Gastrocnemius medialis (tissue), 4 donors: ENCODE data around the gene PLXNA2. TPM values are rescaled to one million over a fixed set of nuclear protein-coding genes. Genes with fewer than 3 reads are reported as not detected.

Source experiments
- ATAC-seq, 2 donors: fragments of 150-250 bp; one replicate each; pipeline ENCODE4 v1.9.1; 2016
- DNase-seq, 2 donors: peaks; one replicate each; pipeline ENCODE4 v3.0.0-alpha.2; 2019
- H3K27ac ChIP-seq, 4 donors: fragments of 200-600 bp; sonication (generic); 1 replicate in 1 of 4; 2 replicates in 3 of 4; pipeline ENCODE4 v1.5.1; 2016 to 2018; ENCODE audit warnings: mild to moderate bottlenecking in 2 of 4, moderate library complexity in 1 of 4
- H3K27me3 ChIP-seq, 3 donors: fragments of 200-600 bp; sonication (generic) in 2 of 3; 1 replicate in 1 of 3; 2 replicates in 2 of 3; pipeline versions ENCODE4 v1.5.1 to v1.6.0; 2016 to 2019; ENCODE audit warnings: mild to moderate bottlenecking in 1 of 3, moderate library complexity in 1 of 3
- H3K36me3 ChIP-seq, 2 donors: fragments of 200-600 bp; sonication (generic) in 1 of 2; one replicate each; pipeline ENCODE4 v1.5.1; 2017 to 2018
- H3K4me1 ChIP-seq, 2 donors: fragments of 200-600 bp; sonication (generic) in 1 of 2; one replicate each; pipeline ENCODE4 v1.5.1; 2016 to 2017; ENCODE audit warnings: mild to moderate bottlenecking in 2 of 2
- H3K4me3 ChIP-seq, 4 donors: fragments of 200-600 bp; sonication (generic) in 3 of 4; 1 replicate in 1 of 4; 2 replicates in 3 of 4; pipeline ENCODE4 v1.5.1; 2016 to 2019; ENCODE audit warnings: mild to moderate bottlenecking in 2 of 4
- H3K9me3 ChIP-seq, 3 donors: fragments of 200-600 bp; sonication (generic) in 2 of 3; 1 replicate in 1 of 3; 2 replicates in 2 of 3; pipeline ENCODE4 v1.5.1; 2016 to 2019
- POLR2A ChIP-seq, 2 donors: fragments of 450-650 bp; IDR thresholded peaks; one replicate each; pipeline ENCODE4 v1.6.1; 2017; ENCODE audit warnings: antibody characterized with exemption in 2 of 2, mild to moderate bottlenecking in 2 of 2, moderate library complexity in 2 of 2
- in situ Hi-C, 4 donors: fragments of 200-750 bp; cut with MboI; loops; one replicate each; pipeline versions ENCODE4 v1.15.0 to v1.8.0; 2017; ENCODE audit warnings: low sequenced_read_pairs in 4 of 4
- intact Hi-C: fragments of 100-400 bp; cut with DNase I; formaldehyde crosslinking; loops from one replicate; pipeline ENCODE4 v1.15.1; 2023; ENCODE audit warnings: low total_unique reads
- total RNA-seq, 4 donors: library from RNA; depleted of rRNA; stranded (reverse); fragments of >200 nt; gene quantifications; one replicate each; pipeline versions ENCODE4 v1.1.0 to v1.2.3, GENCODE V29; 2016
- TF ChIP-seq, protein P1 (sequence below), 5 experiments: fragments of 450-650 bp in 3 of 5; fragments of 200-600 bp in 2 of 5; sonication (generic) in 2 of 5; IDR thresholded peaks in 4 of 5; conservative IDR thresholded peaks in 1 of 5; 1 replicate in 4 of 5; 2 replicates in 1 of 5; pipeline ENCODE4 v1.5.1; 2016 to 2019; ENCODE audit warnings: antibody characterized with exemption in 5 of 5, mild to moderate bottlenecking in 3 of 5, moderate library complexity in 3 of 5

The PLXNA2 gene
- total RNA-seq, 4 donors from 2014 or later, result 12.4 to 20.0 (median 16.2) TPM

DNA sequence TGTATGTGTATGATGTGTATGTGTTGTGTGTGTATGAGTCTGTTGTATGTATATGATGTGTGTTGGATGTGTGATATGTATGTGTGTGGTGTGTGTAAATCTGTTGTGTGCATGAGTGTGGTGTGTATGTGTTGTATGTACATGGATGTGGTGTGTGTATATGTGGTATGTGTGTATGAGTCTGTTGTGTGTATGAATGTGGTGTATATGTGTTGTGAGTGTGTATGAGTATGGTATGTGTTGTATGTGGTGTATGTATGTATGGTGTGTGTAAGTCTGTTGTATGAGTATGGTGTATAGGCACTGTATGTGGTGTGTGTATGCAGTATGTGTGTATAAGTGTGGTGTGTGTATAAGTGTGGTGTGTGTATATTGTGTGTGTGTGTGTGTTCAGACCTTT lies 95.0 kb downstream of the PLXNA2 start:
- Histone ChIP-seq H3K36me3 (no peaks in the 10 kb centered on the region), H3K4me1 (peaks cover 57 to 84% of the 10 kb centered on the region in 2 donors), H3K4me3 (no peak overlapping the region), H3K27me3 (no peaks in the 10 kb centered on the region), H3K27ac (no peak overlapping the region), H3K9me3 (no peaks in the 10 kb centered on the region)
- no peak for TF ChIP-seq POLR2A (IDR thresholded peaks at IDR 0.05)
- TF ChIP-seq, protein P1, sequence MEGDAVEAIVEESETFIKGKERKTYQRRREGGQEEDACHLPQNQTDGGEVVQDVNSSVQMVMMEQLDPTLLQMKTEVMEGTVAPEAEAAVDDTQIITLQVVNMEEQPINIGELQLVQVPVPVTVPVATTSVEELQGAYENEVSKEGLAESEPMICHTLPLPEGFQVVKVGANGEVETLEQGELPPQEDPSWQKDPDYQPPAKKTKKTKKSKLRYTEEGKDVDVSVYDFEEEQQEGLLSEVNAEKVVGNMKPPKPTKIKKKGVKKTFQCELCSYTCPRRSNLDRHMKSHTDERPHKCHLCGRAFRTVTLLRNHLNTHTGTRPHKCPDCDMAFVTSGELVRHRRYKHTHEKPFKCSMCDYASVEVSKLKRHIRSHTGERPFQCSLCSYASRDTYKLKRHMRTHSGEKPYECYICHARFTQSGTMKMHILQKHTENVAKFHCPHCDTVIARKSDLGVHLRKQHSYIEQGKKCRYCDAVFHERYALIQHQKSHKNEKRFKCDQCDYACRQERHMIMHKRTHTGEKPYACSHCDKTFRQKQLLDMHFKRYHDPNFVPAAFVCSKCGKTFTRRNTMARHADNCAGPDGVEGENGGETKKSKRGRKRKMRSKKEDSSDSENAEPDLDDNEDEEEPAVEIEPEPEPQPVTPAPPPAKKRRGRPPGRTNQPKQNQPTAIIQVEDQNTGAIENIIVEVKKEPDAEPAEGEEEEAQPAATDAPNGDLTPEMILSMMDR (IDR thresholded peaks at IDR 0.05 in 4 of 5, conservative IDR thresholded peaks at IDR 0.05 in 1 of 5), result no peak
- no peak for DNase-seq
- in situ Hi-C loops, result no loop called here
- intact Hi-C loops, result no loop called here
- no peak for ATAC-seq

DNA sequence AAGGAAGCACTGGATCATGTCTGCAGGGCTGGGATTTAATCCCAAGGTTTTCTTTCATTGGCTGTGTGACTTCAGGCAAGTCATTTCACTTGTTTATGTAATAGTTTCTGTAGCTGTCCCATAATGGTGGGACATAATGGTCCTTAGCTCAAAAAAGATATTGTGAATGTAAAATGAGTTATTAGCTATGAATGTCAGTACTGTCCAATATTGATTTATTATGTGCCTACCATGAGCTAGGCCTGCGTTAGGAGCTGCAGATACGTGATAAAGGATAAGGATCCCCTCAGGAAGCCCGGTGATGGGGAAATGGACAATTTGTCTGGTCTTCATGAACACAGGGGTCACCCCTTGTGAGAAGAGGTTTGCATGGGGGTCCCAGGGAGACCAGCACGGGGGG lies 95.8 kb downstream of the PLXNA2 start:
- Histone ChIP-seq H3K36me3 (no peaks in the 10 kb centered on the region), H3K4me1 (peaks cover 49 to 76% of the 10 kb centered on the region in 2 donors), H3K27me3 (no peaks in the 10 kb centered on the region), H3K27ac (no peak overlapping the region), H3K9me3 (no peaks in the 10 kb centered on the region), H3K4me3 (no peak overlapping the region)
- no peak for DNase-seq
- no peak for TF ChIP-seq POLR2A (IDR thresholded peaks at IDR 0.05)
- TF ChIP-seq, protein P1 (IDR thresholded peaks at IDR 0.05 in 4 of 5, conservative IDR thresholded peaks at IDR 0.05 in 1 of 5), result no peak
- intact Hi-C loops (no loop called here), in situ Hi-C loops (no loop called here)
- ATAC-seq, result no peak

DNA sequence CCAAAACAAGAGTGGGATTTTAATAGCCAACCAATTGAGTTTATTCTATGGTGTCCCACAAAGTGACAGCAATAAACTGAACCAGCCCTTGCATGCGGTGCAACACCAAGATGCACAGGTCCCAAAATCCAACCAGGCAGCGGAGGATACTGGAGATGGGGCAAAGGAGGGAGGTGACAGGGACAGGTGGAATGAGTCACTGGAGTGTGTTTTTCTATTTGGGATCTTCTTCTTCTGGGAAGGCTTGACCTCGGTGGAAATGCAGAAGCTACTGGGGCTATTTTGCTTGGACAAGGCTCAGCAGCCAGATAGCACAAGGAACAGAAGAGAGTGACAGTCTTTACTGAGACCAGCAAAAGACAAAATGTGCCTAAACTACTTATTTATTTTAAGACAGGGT lies 97.5 kb downstream of the PLXNA2 start:
- intact Hi-C loops, result no loop called here
- peak overlapping the region; percentile 31 to 61 (median 48) for H3K27ac ChIP-seq
- peak; percentile 89 to 96 for ATAC-seq

GRCh38 chr1:208145167-208145566 lies 99.0 kb downstream of the PLXNA2 start:
- no peak for DNase-seq
- no peaks in the 10 kb centered on the region for H3K27me3 ChIP-seq
- H3K4me3 ChIP-seq, result no peak overlapping the region
- no peaks in the 10 kb centered on the region for H3K36me3 ChIP-seq
- ATAC-seq, result no peak
- peaks cover 48 to 62% of the 10 kb centered on the region in 2 donors for H3K4me1 ChIP-seq
- intact Hi-C loops (no loop called here), in situ Hi-C loops (no loop called here)
- peak overlapping the region in 1 of 4 donors; percentile 33 for H3K27ac ChIP-seq
- H3K9me3 ChIP-seq, result no peaks in the 10 kb centered on the region
- TF ChIP-seq POLR2A (IDR thresholded peaks at IDR 0.05), result no peak
- TF ChIP-seq, protein P1 (IDR thresholded peaks at IDR 0.05 in 4 of 5, conservative IDR thresholded peaks at IDR 0.05 in 1 of 5), result no peak

More for the DNA sequence above, 97.5 kb downstream of the PLXNA2 start:
- Histone ChIP-seq H3K4me1 (peaks cover 55 to 77% of the 10 kb centered on the region in 2 donors), H3K27me3 (no peaks in the 10 kb centered on the region), H3K9me3 (no peaks in the 10 kb centered on the region), H3K36me3 (no peaks in the 10 kb centered on the region), H3K4me3 (no peak overlapping the region)
- TF ChIP-seq POLR2A (IDR thresholded peaks at IDR 0.05), result no peak
- DNase-seq, result peak in 1 of 2 donors; percentile 63
- in situ Hi-C loops, result no loop called here

- H3K27me3 ChIP-seq, result no peaks in the 10 kb centered on the region
- no peaks in the 10 kb centered on the region for H3K36me3 ChIP-seq
- no peak overlapping the region for H3K4me3 ChIP-seq
- TF ChIP-seq, protein P1 (IDR thresholded peaks at IDR 0.05 in 4 of 5, conservative IDR thresholded peaks at IDR 0.05 in 1 of 5), result no peak
- no peak for TF ChIP-seq POLR2A (IDR thresholded peaks at IDR 0.05)
- in situ Hi-C loops (no loop called here), intact Hi-C loops (no loop called here)
- H3K27ac ChIP-seq, result peak overlapping the region in 2 of 4 donors; percentile 12 to 61
- ATAC-seq, result no peak
- DNase-seq, result no peak
- peaks cover 47 to 54% of the 10 kb centered on the region in 2 donors for H3K4me1 ChIP-seq
- H3K9me3 ChIP-seq, result no peaks in the 10 kb centered on the region
These were observed 101.4 kb downstream of the PLXNA2 start for GRCh38 chr1:208142590-208143382.
